ENCODE data around the gene SIGLEC8.
"Not testable (repeated sequence)": the region's sequence is repeated elsewhere in the genome, so short reads cannot be mapped to it uniquely, and the experiment has no call there.

SIGLEC8 gene

DNA sequence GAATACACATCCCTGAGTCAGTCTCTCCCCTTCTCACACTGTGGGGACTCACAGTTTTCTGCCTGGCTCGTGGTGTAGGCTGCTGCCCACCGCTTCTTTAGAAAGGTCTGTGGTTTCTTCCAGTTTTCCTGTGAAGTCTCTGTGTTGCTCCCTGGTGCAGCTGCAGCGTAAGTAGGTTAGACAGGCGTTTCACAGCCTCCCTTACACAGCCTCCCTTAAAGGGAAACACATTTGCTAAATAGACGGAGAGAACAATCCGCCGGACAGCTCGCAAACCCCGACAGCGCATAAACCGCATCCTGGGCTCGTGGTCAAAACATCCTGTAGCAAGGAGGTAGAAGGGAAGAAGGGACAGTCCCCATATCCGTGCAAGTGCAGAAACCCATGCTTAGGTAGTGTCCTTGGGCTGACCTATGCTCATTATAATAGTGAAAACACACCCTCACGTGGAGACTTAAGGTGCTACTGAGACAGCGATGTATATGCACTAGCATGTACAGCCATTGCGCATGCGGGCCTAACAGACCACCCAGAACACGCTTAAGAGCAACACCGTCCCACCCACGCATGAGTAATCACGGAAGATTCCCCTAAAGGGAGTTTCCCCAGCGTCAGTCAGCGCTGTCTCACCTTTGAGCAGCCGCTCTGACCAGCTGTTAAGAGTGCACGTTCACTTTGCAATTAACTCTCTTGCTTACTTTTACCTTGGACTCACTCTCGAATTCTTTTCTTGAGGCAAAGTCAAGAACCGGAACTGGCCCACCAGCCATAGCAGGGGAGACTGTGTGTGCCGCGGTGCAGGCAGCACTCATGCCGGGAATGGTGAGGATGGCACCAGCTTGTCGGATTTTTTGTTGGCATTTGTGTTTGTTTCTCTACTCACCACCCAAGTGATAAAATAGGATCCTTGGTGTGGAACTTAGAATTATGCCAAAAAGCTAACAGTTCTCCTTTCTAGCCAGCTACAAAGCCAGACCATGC, 16.6 kb downstream of the SIGLEC8 start:
- Mint-ChIP-seq H3K36me3 (ENCODE audit: low read depth) (peaks cover 13% of the 10 kb centered on the region), H3K4me1 (peaks cover 72% of the 10 kb centered on the region), H3K4me3 (peak overlapping the region; percentile 78), H3K27ac (peak overlapping the region; percentile 100), H3K9me3 (peaks cover 7% of the 10 kb centered on the region), H3K27me3 (peaks cover 7% of the 10 kb centered on the region)
- peak; percentile 87 for ATAC-seq
- peak; percentile 86 for DNase-seq

DNA sequence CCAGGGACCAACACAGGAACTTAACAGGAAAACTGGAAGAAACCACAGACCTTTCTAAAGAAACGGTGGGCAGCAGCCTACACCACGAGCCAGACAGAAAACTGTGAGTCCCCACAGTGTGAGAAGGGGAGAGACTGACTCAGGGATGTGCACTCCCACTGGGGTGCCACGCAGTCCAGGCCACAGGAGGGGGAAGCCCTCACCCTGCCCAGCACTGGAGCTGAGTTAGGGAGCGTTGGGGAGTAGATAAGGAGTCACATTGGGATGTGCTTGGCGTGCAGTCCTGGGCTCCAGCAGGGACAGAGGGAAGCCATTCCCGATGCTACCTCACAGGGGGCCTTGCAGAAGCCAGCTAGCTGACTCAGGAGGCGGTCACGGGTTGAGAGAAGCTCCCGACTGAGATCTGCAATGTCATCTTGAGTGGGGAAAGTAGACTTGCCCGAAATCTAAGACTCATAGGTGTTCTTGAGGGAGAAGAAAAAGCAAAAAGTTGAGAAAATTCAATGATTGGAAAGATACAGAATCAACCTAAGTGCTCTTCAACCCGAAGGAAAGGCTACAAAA, 17.3 kb downstream of the SIGLEC8 start:
- ATAC-seq (peak; percentile 74), DNase-seq (peak; percentile 76)
- peaks cover 70% of the 10 kb centered on the region for H3K4me1 Mint-ChIP-seq

DNA sequence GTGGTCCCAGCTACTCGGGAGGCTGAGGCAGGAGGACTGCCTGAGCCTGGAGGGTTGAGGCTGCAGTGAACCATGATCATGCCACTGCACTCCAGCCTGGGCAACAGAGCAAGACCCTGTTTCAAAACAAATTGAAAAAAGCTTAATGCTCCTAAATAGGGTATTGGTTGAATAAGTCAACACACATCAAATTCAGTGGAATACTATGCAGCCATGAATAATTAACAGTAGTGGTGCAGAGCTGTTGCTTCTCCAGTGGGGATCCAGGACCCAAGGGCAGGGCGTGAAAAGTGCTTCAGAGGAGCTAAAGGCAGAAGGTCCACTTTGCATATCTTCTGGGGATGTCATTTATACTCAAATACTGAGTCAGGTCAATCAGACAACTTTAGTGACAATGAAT, 18.2 kb downstream of the SIGLEC8 start:
- Mint-ChIP-seq H3K4me1 (peaks cover 69% of the 10 kb centered on the region), H3K9me3 (peaks cover 14% of the 10 kb centered on the region), H3K27ac (peak overlapping the region; percentile 100), H3K27me3 (peaks cover 6% of the 10 kb centered on the region), H3K4me3 (peak overlapping the region; percentile 78), H3K36me3 (ENCODE audit: low read depth) (peaks cover 12% of the 10 kb centered on the region)
- no peak for DNase-seq
- no peak for ATAC-seq

More for the DNA sequence above, 17.3 kb downstream of the SIGLEC8 start:
- H3K9me3 Mint-ChIP-seq: peaks cover 7% of the 10 kb centered on the region
- H3K27ac Mint-ChIP-seq: peak overlapping the region; percentile 100
- H3K27me3 Mint-ChIP-seq: peaks cover 7% of the 10 kb centered on the region
- peaks cover 10% of the 10 kb centered on the region for H3K36me3 Mint-ChIP-seq (ENCODE audit: low read depth)
- H3K4me3 Mint-ChIP-seq: peak overlapping the region; percentile 78

DNA sequence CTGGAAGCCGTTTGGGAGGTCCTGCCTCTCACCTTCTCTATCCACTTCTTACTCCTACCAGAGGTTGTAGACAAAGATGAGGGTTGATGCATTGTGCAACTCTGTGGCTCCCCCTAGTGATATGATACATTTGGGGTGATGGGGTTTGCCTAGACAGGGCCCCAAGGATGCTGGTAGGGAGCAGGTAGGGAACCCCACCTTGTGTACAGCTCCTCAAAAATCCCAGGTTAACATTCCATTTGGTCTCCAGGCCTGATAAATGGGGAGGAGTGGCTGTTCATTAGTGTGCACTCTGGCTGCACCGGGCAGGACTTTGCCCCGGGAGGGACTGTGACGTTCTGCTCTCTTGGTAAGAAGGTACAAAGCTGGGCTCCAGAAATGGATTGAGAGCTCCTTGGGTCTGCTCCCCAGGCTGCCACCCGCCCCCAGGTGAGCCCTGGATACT, 19.2 kb downstream of the SIGLEC8 start:
- no peak overlapping the region for H3K4me3 Mint-ChIP-seq
- no peak for ATAC-seq
- H3K27ac Mint-ChIP-seq: peak overlapping the region; percentile 22
- H3K27me3 Mint-ChIP-seq: peaks cover 6% of the 10 kb centered on the region
- peaks cover 65% of the 10 kb centered on the region for H3K4me1 Mint-ChIP-seq
- peaks cover 9% of the 10 kb centered on the region for H3K36me3 Mint-ChIP-seq (ENCODE audit: low read depth)
- DNase-seq: no peak
- H3K9me3 Mint-ChIP-seq: peaks cover 16% of the 10 kb centered on the region

DNA sequence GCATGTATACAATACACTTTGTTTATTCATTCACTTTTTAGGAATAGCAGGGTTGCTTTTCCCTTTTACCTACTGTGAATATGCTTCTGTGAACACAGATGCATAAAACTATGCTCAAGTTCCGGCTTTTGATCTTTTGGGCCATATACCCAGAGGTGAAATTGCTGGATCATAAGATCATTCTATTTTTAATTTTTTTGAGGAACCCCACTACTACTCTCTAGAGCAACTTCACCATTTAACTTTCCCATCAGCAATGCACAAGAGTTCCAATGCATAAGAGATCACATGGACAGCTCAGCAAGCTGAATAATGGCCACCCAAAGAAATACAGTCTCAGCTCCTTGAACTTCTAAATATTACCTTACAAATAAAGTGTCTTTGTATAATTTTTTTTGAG, 23.8 kb downstream of the SIGLEC8 start:
- H3K4me1 Mint-ChIP-seq: peaks cover 29% of the 10 kb centered on the region
- H3K27me3 Mint-ChIP-seq: no peaks in the 10 kb centered on the region

DNA sequence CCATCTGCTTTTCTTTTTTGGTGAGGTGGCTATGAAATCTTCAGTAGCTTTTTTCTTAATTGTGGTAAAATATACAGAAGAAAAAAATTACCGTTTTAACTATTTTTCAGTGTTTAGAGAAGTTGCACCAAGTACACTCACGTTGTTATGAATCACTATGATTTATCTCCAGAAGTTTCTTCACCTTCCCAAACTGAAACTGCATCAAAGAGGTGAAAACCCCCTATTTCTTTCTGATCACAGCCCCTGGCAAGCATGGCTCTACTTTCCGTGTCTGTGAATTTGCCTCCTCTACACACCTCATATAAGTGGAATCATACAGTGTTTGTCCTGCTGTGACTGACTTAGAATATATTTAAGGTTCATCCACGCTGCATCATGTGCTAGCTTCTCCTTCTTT, 25.2 kb downstream of the SIGLEC8 start:
- peaks cover 3% of the 10 kb centered on the region for H3K36me3 Mint-ChIP-seq (ENCODE audit: low read depth)
- H3K4me1 Mint-ChIP-seq: peaks cover 17% of the 10 kb centered on the region
- ATAC-seq (peak; percentile 33), DNase-seq (no peak)
- no peak overlapping the region for H3K27ac Mint-ChIP-seq
- no peak overlapping the region for H3K4me3 Mint-ChIP-seq
- H3K27me3 Mint-ChIP-seq: peaks cover 5% of the 10 kb centered on the region
- peaks cover 8% of the 10 kb centered on the region for H3K9me3 Mint-ChIP-seq

More for the DNA sequence above, 23.8 kb downstream of the SIGLEC8 start:
- ATAC-seq (no peak), DNase-seq (no peak)
- peaks cover 8% of the 10 kb centered on the region for H3K9me3 Mint-ChIP-seq
- no peak overlapping the region for H3K27ac Mint-ChIP-seq
- no peak overlapping the region for H3K4me3 Mint-ChIP-seq
- peaks cover 3% of the 10 kb centered on the region for H3K36me3 Mint-ChIP-seq (ENCODE audit: low read depth)

DNA sequence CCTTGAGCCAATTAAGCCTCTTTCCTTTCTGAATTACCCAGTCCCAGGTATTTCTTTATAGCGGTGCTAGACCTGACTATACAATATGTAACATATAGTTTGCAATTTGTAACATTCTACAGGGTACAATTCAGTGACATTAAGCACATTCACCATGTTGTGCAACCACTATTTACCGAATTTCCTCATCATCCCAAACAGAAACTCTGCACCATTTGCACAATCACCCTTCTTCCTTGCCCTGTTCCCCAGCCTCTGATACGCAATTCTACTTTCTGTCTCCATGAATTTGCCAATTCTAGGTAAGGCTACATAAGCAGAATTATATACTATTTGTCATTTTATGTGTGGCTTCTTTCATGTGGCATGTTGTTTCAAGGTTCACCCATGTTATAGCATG, 27.1 kb downstream of the SIGLEC8 start:
- Mint-ChIP-seq H3K4me3 (no peak overlapping the region), H3K9me3 (peaks cover 8% of the 10 kb centered on the region), H3K36me3 (ENCODE audit: low read depth) (peaks cover 3% of the 10 kb centered on the region), H3K27ac (no peak overlapping the region), H3K27me3 (peaks cover 5% of the 10 kb centered on the region), H3K4me1 (peaks cover 18% of the 10 kb centered on the region)
- ATAC-seq (no peak), DNase-seq (no peak)

DNA sequence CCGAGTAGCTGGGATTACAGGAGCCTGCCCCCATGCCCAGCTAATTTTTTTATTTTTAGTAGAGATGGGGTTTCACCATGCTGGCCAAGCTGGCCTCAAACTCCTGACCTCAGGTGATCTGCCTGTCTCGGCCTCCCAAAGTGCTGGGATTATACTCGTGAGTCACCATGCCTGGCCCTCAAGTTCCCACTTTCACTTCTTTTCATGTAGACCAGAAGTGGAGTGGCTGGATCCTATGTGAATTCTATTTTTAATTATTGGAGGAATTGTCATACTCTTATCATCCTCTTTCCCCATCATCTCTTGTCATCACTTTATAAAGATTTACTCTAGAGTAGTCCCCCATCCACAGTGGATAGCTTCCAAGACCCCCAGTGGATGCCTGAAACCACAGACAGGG, 28.0 kb downstream of the SIGLEC8 start:
- DNase-seq (no peak), ATAC-seq (no peak)
- Mint-ChIP-seq H3K4me1 (peaks cover 13% of the 10 kb centered on the region), H3K27ac (no peak overlapping the region), H3K9me3 (peaks cover 3% of the 10 kb centered on the region), H3K36me3 (ENCODE audit: low read depth) (peaks cover 1% of the 10 kb centered on the region), H3K27me3 (peaks cover 5% of the 10 kb centered on the region), H3K4me3 (no peak overlapping the region)

DNA sequence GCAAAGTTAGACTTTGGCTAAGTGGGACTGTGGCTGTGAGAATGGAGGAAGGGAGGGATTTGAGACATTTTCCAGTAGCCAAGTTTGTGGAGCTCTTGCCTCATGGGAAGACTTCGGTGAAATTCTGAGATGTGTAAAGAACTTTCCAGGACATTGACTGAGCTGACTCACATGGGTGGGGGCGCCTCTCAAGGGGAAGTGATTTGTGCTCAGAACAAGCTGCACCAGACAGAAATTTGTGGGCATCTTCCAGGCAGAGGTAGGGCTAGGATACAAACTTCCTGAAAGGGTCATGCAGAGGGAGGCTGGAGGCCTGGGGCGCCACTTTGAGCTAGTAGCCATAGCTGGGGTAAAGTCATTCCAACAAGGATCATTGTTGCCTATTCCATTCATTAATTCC, 31.1 kb downstream of the SIGLEC8 start:
- DNase-seq (no peak), ATAC-seq (no peak)
- H3K4me1 Mint-ChIP-seq: peaks cover 13% of the 10 kb centered on the region
- H3K9me3 Mint-ChIP-seq: no peaks in the 10 kb centered on the region
- H3K36me3 Mint-ChIP-seq (ENCODE audit: low read depth): no peaks in the 10 kb centered on the region
- H3K27ac Mint-ChIP-seq: no peak overlapping the region
- H3K4me3 Mint-ChIP-seq: no peak overlapping the region
- peaks cover 8% of the 10 kb centered on the region for H3K27me3 Mint-ChIP-seq

DNA sequence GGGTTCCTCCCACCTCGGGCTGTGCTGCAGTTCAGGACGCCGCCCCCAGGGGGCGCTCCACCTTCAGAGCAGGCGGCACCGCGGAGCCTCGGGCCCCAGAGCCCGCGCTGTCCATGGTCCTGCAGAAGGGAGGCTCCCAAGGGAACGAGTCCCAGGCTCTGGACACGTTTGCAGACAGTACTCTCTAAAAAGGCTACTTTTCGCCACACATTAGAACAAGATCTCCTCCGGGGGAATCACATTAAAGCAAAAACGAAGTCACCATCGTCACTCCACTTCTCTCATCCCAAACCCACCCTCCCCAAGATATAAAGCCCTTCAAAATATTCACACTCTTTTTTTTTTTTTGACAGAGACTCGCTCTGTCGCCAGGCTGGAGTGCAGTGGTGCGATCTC, 36.2 kb downstream of the SIGLEC8 start:
- Mint-ChIP-seq H3K9me3 (no peaks in the 10 kb centered on the region), H3K36me3 (ENCODE audit: low read depth) (no peaks in the 10 kb centered on the region), H3K27ac (peak overlapping the region; percentile 42), H3K27me3 (peaks cover 12% of the 10 kb centered on the region), H3K4me3 (peak overlapping the region; percentile 29), H3K4me1 (peaks cover 41% of the 10 kb centered on the region)
- DNase-seq (peak; percentile 98), ATAC-seq (peak; percentile 59)

DNA sequence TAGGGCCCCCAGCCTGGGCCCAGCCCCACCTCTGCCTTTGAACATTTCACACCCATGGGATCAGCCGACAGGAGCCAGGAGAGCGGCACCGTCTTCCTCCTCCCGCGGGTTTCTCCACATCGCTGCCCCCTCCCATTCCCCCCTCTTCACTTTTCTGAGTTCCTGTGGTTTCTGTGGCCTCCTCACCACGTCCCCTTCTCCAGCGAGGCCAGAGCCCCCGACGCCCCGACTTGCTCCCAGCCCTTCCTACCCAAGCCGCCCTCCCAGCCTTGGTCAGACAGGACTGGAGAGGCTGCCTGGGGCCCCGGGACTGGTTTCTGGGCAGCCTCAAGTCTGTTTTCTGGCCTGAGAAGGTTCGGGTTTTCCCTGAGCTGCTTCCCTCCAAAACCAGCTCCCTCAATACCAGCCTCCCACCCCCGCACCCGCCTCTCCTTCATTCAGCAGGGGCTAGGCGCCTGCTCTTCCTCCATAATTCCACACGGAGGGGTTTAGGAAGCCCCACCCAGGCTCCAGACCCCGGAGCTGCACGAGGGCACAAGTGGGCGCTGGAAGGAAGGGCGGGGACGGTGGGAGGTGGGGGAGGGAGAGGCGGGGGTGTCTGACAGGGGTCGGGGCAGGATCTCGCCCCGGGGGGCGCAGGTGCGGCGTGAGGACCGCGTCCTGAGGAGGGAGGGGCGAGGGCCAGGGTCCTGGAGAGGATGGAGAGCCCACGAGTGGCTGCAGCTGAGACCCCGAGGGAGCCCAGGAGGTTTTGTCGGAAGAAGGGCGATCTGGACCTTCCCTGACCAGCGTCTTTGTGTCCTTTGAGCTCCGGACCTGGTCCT, 36.8 kb downstream of the SIGLEC8 start:
- peaks cover 46% of the 10 kb centered on the region for H3K4me1 Mint-ChIP-seq
- ATAC-seq: no peak
- peak overlapping the region; percentile 29 for H3K4me3 Mint-ChIP-seq
- H3K27ac Mint-ChIP-seq: no peak overlapping the region
- H3K36me3 Mint-ChIP-seq (ENCODE audit: low read depth): no peaks in the 10 kb centered on the region
- H3K9me3 Mint-ChIP-seq: no peaks in the 10 kb centered on the region
- peak; percentile 25 for DNase-seq
- peaks cover 12% of the 10 kb centered on the region for H3K27me3 Mint-ChIP-seq

DNA sequence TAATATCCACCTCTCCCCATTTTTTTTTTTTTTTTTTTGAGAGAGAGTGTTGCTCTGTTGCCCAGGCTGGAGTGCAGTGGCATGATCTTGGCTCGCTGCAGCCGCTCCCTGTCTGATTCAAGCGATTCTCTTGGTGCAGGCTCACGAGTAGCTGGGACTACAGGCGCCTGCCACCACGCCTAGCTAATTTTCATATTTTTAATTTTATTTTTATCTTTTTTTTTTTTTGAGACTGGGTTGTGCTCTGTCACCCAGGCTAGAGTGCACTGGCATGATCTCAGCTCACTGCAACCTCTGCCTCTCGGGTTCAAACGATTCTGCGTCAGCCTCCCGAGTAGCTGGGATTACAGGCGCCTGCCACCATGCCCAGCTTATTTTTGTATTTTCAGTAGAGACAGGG, 37.7 kb downstream of the SIGLEC8 start:
- not testable (repeated sequence) for DNase-seq; H3K27ac Mint-ChIP-seq; H3K36me3 Mint-ChIP-seq (ENCODE audit: low read depth); ATAC-seq; H3K9me3 Mint-ChIP-seq; H3K4me3 Mint-ChIP-seq
- Mint-ChIP-seq H3K27me3 (peaks cover 12% of the 10 kb centered on the region), H3K4me1 (peaks cover 46% of the 10 kb centered on the region)

DNA sequence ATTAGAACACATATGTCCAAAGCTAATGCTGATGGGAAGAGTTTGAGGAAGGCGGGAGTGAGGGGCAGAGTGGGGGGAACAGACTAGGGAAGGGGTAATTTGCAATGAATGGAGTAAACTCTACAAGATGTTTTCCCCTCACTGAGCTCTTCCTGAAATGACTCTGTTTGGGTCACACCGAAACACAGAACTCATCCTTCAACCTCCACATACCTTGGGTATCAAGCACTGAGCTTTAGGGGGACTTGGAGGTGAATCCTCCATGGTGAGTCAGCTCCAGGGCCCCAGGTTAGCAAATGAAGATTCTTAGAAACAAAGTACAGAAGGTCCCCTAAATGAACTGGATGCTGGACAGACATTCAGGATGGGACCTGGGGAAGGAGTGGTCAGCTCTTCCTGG, 39.5 kb downstream of the SIGLEC8 start:
- DNase-seq (no peak), ATAC-seq (peak; percentile 15)
- H3K4me1 Mint-ChIP-seq: peaks cover 42% of the 10 kb centered on the region
- H3K9me3 Mint-ChIP-seq: no peaks in the 10 kb centered on the region
- no peak overlapping the region for H3K27ac Mint-ChIP-seq
- peaks cover 9% of the 10 kb centered on the region for H3K27me3 Mint-ChIP-seq
- H3K36me3 Mint-ChIP-seq (ENCODE audit: low read depth): no peaks in the 10 kb centered on the region
- H3K4me3 Mint-ChIP-seq: no peak overlapping the region

DNA sequence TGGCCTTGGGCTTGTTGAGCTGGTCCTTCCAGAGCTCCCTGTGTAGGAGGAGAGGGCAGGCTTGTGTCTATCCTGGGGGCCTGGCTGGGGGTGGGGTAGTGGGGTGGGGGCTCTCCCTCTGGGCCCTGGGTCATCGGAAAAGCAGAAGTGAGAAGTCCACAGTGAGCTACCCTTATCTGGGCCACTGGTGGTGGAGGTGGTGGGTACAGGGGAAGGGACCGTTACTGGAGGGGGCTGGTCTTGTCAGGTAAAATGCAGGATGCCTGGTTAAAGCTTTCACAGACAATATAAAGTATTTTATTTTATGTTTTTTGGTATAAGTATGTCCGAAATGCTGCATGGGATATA, 40.5 kb downstream of the SIGLEC8 start:
- ATAC-seq: no peak
- no peak for DNase-seq
- Mint-ChIP-seq H3K4me1 (peaks cover 42% of the 10 kb centered on the region), H3K36me3 (ENCODE audit: low read depth) (no peaks in the 10 kb centered on the region), H3K27me3 (peaks cover 9% of the 10 kb centered on the region), H3K27ac (peak overlapping the region; percentile 48), H3K9me3 (no peaks in the 10 kb centered on the region), H3K4me3 (no peak overlapping the region)
